Left lobe of liver (tissue), 2 donors: ENCODE measurements around the gene EXOC4. TPM values are rescaled to one million over a fixed set of nuclear protein-coding genes. Genes with fewer than 3 reads are reported as not detected.

Experiments
- ATAC-seq: fragments of 200-7000 bp; cut with Tn5 transposase; one replicate; pipeline ENCODE4 v1.9.1; 2020; ENCODE audit warnings: mild to moderate bottlenecking, moderate library complexity
- DNase-seq: peaks from one replicate; pipeline ENCODE4 v3.0.0-alpha.2; 2020; ENCODE audit warnings: low spot score
- total RNA-seq: library from RNA; stranded (reverse); gene quantifications from one replicate; pipeline ENCODE4 v1.2.1, GENCODE V29; 2021
- donor health status: DM: no; HTN: no; CAD: no; lungs with moderate emphysema.
- donor health status: DM: no; HTN: yes; CAD: no.

Gene EXOC4
- total RNA-seq, 1 donor from 2014 or later = 23.1 TPM

DNA sequence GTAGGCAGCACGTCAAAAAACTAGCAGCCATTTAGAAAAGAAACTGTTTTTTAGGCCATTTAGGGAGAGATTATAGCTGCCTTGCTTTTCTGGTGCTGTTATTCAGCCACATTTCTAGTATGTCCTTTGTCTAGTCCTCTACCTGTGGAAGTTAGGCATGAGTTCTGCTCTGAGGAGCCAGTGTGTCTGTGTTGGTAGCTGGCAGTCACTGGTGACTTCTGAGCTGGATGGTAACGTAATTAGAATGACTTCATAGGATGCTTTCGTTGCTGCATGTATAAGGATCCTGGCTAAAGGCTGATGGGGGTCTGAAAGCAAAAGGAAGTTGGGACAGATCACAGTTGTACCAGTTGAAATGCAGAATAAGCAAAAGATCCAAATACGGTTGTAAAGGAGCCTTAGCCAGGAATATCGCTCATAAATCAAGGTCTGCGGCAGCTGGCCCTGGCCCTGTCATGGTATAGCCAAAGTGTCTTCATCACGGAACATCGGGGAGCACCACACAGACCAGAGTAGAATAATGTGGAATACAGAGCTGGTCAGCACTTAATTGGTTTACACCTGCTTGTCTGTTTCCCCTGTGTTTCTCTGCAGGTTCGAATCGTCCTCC lies 226.7 kb downstream of the EXOC4 start:
- ATAC-seq (no peak), DNase-seq (no peak)

DNA sequence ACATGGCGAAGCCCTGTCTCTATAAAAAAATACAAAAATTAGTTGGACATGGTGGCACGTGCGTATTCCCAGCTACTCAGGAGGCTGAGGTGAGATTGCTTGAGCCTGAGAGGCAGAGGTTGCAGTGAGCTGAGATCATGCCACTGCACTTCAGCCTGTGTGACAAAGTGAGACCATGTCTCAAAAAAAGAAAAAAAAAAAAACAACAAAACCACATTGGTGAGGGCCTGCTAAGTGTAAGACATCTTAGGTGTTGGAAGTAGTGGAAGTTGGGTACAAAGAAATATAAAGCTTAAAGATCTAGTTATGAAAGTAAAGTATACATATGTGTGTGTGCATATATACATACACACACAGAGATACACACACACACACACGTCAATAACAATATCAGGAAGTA lies 228.0 kb downstream of the EXOC4 start:
- no peak for ATAC-seq

GRCh38 chr7:133481676-133482075 lies 228.8 kb downstream of the EXOC4 start:
- DNase-seq (no peak), ATAC-seq (no peak)

More for the DNA sequence above, 228.0 kb downstream of the EXOC4 start:
- DNase-seq = no peak

DNA sequence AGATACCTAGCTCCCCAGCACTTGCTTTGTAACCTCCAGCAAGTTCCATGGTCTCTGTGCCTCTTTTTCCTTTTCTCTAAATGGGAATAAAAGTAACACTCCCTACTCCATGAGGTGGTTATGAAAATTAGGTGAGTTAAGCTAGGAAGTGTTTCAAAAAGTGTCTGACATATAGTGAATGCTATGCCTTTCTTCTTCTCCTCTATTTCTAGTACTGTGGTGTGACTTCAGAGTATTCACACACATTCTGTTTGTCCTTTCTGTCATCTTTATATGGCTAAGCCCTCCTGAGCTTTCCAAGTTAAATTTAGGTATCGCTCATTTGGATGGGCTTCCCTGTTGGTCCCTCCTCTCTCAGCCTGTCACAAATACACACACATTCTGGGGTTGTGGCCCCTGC lies 229.7 kb downstream of the EXOC4 start:
- DNase-seq (no peak), ATAC-seq (no peak)

DNA sequence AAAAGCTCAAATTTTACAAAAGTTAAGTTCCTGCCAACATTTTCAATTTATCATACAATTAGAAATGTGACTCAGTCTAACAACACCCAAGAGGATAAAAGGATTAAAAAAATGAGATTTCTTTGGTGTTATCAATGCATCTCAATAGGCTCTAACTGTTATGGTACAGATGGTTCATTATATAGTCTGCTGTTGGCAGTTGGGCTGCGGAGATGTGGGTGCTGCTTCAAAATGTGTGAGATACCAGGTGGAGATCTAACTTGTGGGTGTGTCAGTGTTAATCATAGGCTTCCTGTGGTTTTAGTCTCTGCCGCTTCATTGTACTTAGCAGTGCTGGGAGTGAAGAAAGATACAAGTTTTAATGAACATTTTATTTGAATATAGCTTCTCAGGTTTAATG lies 231.2 kb downstream of the EXOC4 start:
- ATAC-seq = no peak
- no peak for DNase-seq

- no peak for DNase-seq
- ATAC-seq = no peak
These were observed 237.0 kb downstream of the EXOC4 start for GRCh38 chr7:133489906-133490305.

GRCh38 chr7:133491201-133491691 lies 238.4 kb downstream of the EXOC4 start:
- ATAC-seq (no peak), DNase-seq (no peak)

GRCh38 chr7:133491846-133492652 lies 239.2 kb downstream of the EXOC4 start:
- ATAC-seq (no peak), DNase-seq (no peak)

GRCh38 chr7:133497061-133497460 lies 244.2 kb downstream of the EXOC4 start:
- DNase-seq = no peak
- no peak for ATAC-seq

DNA sequence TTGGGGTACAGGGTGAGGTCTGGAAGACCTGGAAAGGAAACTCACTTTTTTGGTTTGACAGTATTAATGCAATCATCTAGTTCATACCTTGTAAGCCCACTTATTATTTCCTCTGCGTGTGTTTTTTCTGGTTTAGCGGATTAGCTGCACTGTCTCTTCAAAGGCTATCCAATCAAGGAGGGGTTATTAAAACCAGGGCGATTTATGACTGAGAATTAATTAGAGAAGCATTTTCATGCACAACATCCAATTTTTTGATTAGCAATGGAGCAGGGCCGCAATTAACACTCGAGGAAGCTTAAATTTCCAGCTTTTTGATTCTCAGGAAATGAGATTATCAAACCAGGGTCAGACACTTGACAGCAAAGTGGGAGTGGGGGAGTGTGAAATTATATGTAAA lies 248.9 kb downstream of the EXOC4 start:
- DNase-seq = no peak
- ATAC-seq = no peak

GRCh38 chr7:133502498-133502897 lies 249.6 kb downstream of the EXOC4 start:
- no peak for ATAC-seq
- no peak for DNase-seq

- no peak for ATAC-seq
- DNase-seq = no peak
These were observed 250.1 kb downstream of the EXOC4 start for GRCh38 chr7:133502972-133503371.

GRCh38 chr7:133504825-133505224 lies 251.9 kb downstream of the EXOC4 start:
- no peak for ATAC-seq
- no peak for DNase-seq

DNA sequence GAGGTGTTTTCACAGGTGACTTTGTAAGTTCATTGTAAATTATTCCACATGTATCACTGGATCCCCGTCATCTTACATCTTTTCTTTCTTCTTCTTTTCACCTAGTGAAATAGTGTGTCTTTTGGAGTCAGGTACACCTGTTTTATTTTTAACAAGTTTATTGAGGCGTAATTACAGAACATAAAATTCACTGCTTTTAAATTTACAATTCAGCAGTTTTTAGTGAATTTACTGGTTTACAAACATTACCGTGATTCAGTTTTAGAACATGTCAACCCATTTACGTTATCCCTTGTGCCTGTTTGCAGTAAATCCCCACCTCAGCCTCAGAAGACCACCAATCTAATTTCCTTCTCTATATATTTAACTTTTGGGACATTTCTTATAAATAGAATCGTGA lies 256.9 kb downstream of the EXOC4 start:
- ATAC-seq = no peak

DNA sequence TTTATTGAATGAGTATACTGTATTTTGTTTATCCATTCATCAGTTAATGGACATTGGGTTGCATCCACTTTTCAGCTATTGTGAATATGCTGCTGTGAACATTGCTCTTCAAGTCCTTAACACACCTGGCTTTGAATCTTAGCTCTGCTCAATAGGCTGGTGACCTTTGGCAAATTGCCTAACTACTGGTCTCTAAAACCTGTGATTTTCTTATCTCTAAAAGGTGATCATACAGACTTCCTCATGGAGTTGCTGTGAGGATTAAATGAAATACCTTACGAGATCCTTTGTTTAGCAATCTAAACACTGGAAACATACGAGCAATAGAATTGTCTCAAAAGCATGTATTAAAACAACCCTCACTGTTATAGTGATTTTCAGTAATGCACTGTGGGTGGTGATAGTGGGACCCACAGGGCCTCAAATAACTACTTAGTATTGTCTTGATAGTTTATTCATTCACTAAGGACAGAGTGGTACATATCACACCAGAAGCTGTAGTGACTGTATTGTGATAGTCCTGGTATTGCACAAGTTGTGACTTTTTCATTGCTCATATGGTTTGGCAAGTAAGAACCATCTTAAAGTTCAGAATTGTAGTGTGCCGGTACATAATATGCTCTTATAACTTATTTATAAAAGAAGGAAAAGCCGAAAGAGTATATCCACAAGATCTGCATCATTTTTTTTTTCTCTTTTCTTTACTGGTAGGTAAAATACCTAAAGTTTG lies 257.6 kb downstream of the EXOC4 start:
- DNase-seq (no peak), ATAC-seq (no peak)

More for the DNA sequence above, 256.9 kb downstream of the EXOC4 start:
- DNase-seq = no peak

DNA sequence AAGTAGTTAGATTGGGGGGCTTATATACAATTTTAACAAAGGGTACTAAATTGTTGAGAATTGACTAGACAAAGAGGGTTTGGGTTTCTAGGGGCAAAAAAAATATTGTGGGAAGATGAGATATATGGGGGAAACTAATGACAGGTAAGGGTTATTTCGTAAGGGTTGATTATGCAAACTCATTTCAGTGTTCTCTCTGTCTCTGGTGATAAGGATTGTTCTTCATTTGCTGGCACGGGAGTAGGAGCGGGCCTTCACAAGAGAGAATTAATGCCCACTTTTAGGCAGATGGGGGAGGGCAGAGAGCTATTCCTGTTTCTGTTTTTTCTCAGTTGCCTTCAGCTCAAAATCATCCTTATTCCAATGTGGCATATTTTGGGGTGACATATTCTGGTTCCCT lies 258.4 kb downstream of the EXOC4 start:
- DNase-seq = no peak
- ATAC-seq = no peak

DNA sequence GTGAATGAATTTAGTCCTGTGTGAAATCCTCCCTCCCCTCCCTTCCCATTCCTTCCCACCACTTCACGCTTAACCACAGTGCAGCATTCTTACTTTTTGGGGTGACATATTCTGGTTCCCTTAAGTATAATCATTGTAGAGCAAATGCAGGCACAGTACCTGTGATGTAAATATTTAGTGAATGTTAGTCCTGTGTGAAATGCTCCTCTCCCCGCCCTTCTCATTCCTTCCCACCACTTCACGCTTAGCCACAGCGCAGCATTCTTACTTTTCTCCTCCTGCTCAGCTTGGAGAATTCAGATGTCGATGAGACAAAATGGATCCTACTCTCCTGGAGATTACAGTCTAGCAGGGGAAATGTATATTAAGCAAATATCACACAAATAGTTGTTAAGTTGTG lies 258.8 kb downstream of the EXOC4 start:
- DNase-seq = no peak
- ATAC-seq = no peak

DNA sequence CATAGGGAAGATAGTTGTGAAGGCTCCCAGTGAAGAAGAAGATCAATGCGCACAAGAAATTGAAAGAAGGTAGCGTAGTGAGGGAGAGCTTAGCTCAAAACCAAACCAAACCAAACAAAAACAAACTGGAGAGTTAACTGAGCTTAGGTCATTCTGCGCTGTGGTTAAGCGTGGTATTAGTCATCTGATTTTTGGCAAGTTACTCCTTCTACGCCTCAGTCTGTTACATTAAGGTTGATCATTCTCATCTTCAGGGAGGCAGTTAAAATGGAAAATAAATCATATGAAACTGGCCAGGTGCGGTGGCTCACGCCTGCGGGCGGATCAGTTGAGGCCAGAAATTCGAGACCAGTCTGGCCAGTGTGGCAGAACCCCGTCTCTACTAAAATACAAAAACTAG lies 259.7 kb downstream of the EXOC4 start:
- ATAC-seq (no peak), DNase-seq (no peak)

GRCh38 chr7:133513608-133514007 lies 260.7 kb downstream of the EXOC4 start:
- no peak for ATAC-seq
- no peak for DNase-seq

GRCh38 chr7:133514551-133514950 lies 261.7 kb downstream of the EXOC4 start:
- ATAC-seq (no peak), DNase-seq (no peak)

GRCh38 chr7:133517766-133518165 lies 264.9 kb downstream of the EXOC4 start:
- DNase-seq (no peak), ATAC-seq (no peak)

DNA sequence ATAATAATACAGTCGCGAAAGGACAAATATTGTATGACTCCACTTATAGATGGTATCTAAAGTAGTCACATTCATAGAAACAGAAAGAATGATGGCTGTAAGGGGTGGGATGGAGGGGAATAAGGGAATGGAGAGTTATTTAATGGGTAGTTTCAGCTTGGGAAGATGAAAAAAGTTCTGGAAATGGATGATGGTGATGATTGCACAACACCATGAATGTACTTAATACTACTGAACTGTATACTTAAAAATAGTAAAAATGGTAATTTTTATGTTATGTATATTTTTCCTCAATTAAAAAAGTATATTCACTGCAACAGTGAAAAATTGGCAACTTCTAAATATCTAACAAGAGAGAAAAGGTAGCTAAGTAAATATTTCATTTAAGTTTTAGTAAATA lies 265.8 kb downstream of the EXOC4 start:
- no peak for ATAC-seq
- no peak for DNase-seq
